Erythroblast (primary cell): Measurements from ENCODE around the gene KRT86.
"Not testable (repeated sequence)": the region's sequence is repeated elsewhere in the genome, so short reads cannot be mapped to it uniquely, and the experiment has no call there.

Experiments used
- GATA1 ChIP-seq: IDR thresholded peaks from 2 replicates; pipeline ENCODE4 v1.6.1; 2011; ENCODE audit warnings: low read depth, mild to moderate bottlenecking, control low read depth, low read length, moderate library complexity
- POLR2A ChIP-seq: IDR thresholded peaks from 2 replicates; pipeline ENCODE4 v1.6.1; 2011; ENCODE audit warnings: mild to moderate bottlenecking, low read length

- TF ChIP-seq POLR2A, GATA1: not testable (repeated sequence)
These were observed 16.5 kb upstream of the KRT86 start for GRCh38 chr12:52257922-52258321.
